Adipose tissue (tissue), 3 donors: ENCODE data around the gene PTPRN. TPM values are rescaled to one million over a fixed set of nuclear protein-coding genes. Genes with fewer than 3 reads are reported as not detected.

Experiments
- H3K27ac ChIP-seq: one replicate; pipeline ENCODE4 v1.5.1; 2013; ENCODE audit warnings: low read depth, low read length
- WGBS, 3 donors: extraction: QIAGEN DNeasy Blood & Tissue Kit; methylation state at CpG; one replicate each; pipeline ENCODE4 v1.1.7; 2013; 5-methylcytosine and 5-hydroxymethylcytosine counted together
- polyA plus RNA-seq, 3 donors: library from polyadenylated mRNA; stranded (reverse); fragments of 200-250 nt; gene quantifications; one replicate each; pipeline ENCODE4 v1.2.3, GENCODE V29; 2013
- donor health status: healthy with polysubstance abuse.
- donor health status: Bipolar disorder and iron deficiency.
- donor health status: healthy.

PTPRN gene
- 10 to 100 TPM in 1 of 3 donors, under 1 TPM in 1, not detected in 1; 0.45 to 15.5 TPM for polyA plus RNA-seq

GRCh38 chr2:219309278-219309677, at the start of gene PTPRN:
PTPRN (minus strand) TSS chr2:219309401; CDS start chr2:219309332, 69 bp downstream.
- WGBS, 3 donors, result 2 to 8% (median 4%) methylated on average over 36 to 37 of the region's 37 CpGs
- H3K27ac ChIP-seq, result no peak within 1 kb of the TSS

DNA sequence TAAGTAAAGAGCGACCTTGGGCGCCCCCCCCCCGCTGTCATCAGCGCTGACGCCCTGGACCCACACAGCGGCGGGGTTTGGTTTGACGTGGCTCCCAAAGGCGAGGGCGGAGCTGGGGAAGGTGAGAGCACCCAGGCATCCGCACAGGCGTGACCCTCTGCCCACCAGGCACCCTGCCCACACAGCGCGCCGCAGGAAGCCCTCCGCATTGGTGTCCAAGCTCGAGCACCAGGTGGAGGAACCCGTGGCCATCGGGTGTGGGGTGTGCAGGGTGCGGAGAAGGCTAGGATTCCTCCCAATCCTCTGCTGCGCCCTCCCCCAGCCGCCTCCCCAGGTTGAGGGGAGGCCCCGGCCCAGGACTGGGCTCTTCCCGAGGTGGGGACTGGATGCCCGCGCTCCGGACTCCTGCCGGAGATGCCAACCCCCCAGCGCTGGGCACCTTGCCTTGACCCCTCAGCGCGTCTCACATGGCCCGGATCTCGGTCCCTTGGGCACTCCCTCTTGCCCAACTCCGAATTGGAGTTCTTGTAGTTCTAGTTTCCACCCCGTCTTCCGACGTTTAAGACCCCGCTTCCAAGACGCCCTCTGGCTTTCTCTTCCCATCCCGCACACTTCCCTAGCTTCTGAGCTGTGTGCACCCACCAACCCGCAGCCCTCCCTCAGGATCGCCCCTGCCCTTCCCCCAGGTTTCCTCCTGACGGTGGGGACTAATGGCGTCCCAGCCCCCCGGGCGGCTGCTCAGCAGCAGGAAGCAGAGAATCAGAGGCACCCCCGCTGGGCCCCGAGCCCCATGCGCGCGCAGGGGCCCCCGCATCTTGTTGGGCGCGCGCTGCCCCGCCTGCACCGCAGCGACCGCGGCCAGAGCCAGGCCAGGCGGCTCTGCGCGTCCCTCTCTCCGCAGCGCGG, 49.2 kb upstream of the PTPRN start:
- H3K27ac ChIP-seq, result no peak overlapping the region
- 2 to 5% (median 4%) methylated on average over 58 to 66 of the region's 66 CpGs for WGBS, 3 donors

DNA sequence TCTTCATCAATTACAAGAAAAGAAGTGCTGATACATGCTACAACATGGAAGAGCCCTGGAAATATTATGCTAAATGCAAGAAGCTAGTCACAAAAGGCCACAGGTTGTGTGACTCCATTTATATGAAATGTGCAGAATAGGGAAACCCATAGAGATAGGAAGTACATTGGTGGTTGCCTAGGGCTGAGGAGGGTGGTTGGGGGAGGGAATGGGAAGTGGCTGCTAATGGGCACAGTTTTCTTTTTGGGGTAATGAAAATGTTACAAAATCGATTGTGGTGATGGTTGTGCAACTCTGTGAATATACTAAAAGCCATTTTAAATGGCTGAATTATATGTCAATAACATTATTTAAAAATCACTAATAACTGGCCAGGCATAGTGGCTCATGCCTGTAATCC, 47.6 kb upstream of the PTPRN start:
- H3K27ac ChIP-seq, result no peak overlapping the region
- 31 to 68% (median 57%) methylated on average over 1 of the region's 1 CpG for WGBS, 3 donors

- WGBS, 3 donors, result 63 to 69% (median 66%) methylated on average over 4 of the region's 4 CpGs
- H3K27ac ChIP-seq, result no peak overlapping the region
Observed at GRCh38 chr2:219354582-219354981, 45.4 kb upstream of the PTPRN start.

GRCh38 chr2:219353129-219353528, 43.9 kb upstream of the PTPRN start:
- 71 to 80% (median 79%) methylated on average over 5 of the region's 5 CpGs for WGBS, 3 donors
- H3K27ac ChIP-seq, result no peak overlapping the region

DNA sequence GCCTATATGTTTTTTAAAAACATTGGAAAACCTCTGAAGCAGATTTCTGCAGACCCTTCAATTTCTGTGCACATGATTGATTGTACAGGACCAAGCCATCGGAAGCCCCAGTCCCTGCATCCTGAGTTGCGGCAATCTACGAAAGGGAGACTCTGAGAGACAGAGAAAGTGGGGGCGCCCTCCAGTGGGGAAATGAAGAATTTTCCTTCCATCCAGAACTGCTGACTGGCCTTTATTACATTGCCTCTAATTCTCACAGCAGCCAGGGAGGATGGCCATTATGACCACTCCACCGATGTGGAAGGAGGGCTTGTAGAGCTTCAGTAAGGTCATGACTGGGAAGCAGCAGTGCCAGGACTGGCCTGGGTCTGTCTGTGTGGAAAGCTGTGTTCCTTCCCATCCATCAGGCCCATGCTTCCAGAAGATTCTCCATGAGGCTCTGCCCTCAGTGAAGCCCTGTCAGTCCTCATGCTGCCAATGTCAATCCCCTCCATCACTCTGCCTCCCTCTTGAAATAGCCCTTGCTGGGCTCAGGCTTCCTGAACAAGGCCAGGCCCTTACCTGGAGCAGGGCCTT, 43.3 kb upstream of the PTPRN start:
- 4 to 9% (median 8%) methylated on average over 5 of the region's 5 CpGs for WGBS, 3 donors
- no peak overlapping the region for H3K27ac ChIP-seq

GRCh38 chr2:219350710-219351221, 41.6 kb upstream of the PTPRN start:
- H3K27ac ChIP-seq, result no peak overlapping the region
- 38 to 44% (median 42%) methylated on average over 4 of the region's 4 CpGs for WGBS, 3 donors

- 43 to 75% (median 72%) methylated on average over 3 of the region's 3 CpGs for WGBS, 3 donors
- H3K27ac ChIP-seq, result no peak overlapping the region
Observed at GRCh38 chr2:219350215-219350614, 41.0 kb upstream of the PTPRN start.

DNA sequence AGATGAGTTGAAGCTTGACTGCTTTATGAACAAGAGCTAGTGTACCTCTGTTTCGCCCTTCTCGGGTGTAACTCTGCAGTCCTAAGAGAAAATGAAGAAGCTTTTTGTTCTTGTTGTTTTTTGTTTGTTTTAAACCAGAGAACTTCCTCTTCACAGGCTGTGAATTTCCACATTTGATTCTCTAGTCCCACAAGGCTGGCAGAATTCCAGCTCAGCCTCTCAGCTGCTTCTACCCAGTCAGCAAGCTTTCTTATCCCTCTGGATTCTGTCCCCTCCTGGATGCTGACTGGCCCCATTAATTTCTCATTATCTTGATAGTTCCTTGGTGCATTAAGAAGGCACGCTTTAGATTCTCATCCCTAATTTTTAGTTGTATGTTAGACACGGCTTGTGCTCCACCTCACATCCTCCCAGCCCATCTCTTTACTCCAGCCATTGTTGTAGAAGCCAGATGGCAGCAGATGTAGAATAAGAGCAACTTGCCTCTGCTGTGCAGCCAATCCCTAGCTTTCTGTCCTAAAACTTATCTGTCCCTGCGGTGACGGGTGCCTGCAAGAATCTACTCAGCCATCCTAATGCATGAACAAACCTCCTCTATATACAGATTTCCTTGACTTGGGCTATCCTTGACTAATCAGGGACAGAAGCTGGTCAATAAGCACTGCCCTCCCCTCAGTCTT, 35.7 kb upstream of the PTPRN start:
- WGBS, 3 donors, result 37 to 53% (median 50%) methylated on average over 6 of the region's 6 CpGs
- no peak overlapping the region for H3K27ac ChIP-seq

DNA sequence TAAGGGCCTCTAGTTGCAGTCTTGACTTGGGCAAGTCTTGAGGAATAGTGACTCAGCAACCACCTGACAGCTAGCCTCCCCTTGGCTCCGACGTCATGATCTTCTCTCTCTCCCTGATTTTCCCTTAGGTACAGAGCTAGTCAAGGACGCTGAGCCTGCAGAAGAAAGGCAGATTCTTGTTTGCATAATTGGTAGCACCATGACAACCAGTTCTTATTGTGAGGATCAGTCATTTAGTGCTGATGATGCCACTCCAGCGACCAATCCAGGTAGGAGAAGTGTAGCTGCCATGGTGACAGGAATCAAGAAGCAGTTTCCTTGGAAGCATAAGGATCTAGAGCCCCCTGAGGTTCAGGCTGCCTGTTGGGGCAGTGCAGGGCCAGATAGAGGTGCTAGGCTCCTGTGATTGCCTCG, 26.2 kb upstream of the PTPRN start:
- 25 to 58% (median 46%) methylated on average over 5 of the region's 5 CpGs for WGBS, 3 donors

DNA sequence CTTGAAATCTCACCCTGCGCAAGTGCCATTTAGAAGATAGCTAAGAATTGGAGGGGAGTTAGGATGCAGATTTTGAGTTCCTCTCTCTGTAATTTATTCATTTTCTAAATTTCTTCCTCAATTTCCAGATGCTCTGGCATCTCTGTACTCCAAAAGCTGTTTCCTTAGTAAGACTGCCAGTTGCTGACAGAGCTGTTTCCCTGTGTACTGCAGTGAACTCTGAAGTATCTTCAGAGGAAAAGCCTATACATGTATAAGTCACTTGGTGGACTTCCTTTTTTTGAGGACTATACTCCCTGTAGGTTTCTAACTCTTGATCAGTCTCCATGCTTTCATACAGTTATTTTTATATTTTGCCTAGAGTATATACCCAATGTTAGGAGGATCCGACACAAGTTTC, 24.9 kb upstream of the PTPRN start:
- WGBS, 3 donors, result 68 to 97% (median 93%) methylated on average over 2 of the region's 2 CpGs
- no peak overlapping the region for H3K27ac ChIP-seq

More for the DNA sequence above, 26.2 kb upstream of the PTPRN start:
- H3K27ac ChIP-seq, result no peak overlapping the region

DNA sequence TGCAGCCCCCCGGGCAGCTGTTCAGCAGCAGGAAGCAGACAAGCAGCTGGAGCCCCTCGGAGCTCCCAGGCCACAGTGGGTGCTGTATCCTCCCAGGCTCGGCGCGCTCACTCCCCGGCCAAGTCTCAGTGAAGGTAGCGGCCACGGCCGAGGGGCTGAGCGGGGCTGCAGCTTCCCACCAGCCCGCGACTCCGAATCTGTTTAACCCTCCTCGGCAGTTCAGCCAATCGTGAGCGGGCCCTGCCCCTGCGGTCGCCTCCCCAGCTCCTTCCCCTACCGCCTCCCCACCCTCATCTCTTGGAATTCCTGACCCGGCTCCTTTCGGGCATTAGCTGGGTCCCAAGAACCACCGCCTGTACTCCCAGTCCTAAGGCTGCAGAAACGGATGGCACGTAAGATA, 23.3 kb upstream of the PTPRN start, which contains the start of gene RESP18:
Gene RESP18 (minus strand): TSS at position 203 of the 400 bp plus-strand sequence.
- H3K27ac ChIP-seq, result no peak within 1 kb of the TSS
- WGBS, 3 donors, result 7 to 9% (median 8%) methylated on average over 22 to 24 of the region's 24 CpGs

GRCh38 chr2:219331560-219332213, 22.5 kb upstream of the PTPRN start:
- WGBS, 3 donors, result 11 to 13% (median 12%) methylated on average over 39 of the region's 39 CpGs
- no peak overlapping the region for H3K27ac ChIP-seq

GRCh38 chr2:219327719-219328118, 18.5 kb upstream of the PTPRN start:
- no peak overlapping the region for H3K27ac ChIP-seq
- WGBS, 3 donors, result 42 to 56% (median 48%) methylated on average over 2 of the region's 2 CpGs

GRCh38 chr2:219325657-219326315, 16.6 kb upstream of the PTPRN start:
- H3K27ac ChIP-seq, result no peak overlapping the region
- WGBS, 3 donors, result 58 to 67% (median 64%) methylated on average over 9 of the region's 9 CpGs

DNA sequence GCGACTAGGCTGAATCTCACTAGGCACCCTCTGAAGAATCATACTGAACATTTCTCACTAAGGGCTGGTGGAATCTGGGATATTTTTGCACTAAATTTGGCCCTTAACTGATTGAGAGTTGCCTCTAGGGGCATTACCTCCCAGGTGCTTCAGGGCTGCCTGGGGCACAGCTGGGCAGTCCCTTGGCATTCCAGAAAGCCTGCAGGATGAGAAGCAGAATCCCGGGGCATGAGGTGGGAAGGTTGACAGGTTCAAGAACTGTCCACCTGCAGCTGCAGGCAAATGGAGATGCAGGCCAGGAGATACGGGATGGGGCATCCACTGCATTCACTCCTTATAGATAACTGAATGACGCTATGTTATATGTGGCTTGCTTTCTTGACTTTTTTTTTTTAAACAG, 15.9 kb upstream of the PTPRN start:
- H3K27ac ChIP-seq, result no peak overlapping the region
- whole genome bisulfite sequencing, 3 donors, result 78 to 84% (median 79%) methylated on average over 4 of the region's 4 CpGs

- H3K27ac ChIP-seq, result no peak overlapping the region
- 57 to 61% (median 61%) methylated on average over 4 of the region's 4 CpGs for WGBS, 3 donors
Observed at GRCh38 chr2:219323434-219323833, 14.2 kb upstream of the PTPRN start.
